Raji (cell line): ENCODE measurements around the gene NTPCR.

Experiments used
- POLR2A ChIP-seq: IDR thresholded peaks from 2 replicates; pipeline ENCODE4 v1.6.1; 2011; ENCODE audit warnings: low read depth, low read length, control low read depth; ENCODE audit not compliant: insufficient read depth

The NTPCR gene

DNA sequence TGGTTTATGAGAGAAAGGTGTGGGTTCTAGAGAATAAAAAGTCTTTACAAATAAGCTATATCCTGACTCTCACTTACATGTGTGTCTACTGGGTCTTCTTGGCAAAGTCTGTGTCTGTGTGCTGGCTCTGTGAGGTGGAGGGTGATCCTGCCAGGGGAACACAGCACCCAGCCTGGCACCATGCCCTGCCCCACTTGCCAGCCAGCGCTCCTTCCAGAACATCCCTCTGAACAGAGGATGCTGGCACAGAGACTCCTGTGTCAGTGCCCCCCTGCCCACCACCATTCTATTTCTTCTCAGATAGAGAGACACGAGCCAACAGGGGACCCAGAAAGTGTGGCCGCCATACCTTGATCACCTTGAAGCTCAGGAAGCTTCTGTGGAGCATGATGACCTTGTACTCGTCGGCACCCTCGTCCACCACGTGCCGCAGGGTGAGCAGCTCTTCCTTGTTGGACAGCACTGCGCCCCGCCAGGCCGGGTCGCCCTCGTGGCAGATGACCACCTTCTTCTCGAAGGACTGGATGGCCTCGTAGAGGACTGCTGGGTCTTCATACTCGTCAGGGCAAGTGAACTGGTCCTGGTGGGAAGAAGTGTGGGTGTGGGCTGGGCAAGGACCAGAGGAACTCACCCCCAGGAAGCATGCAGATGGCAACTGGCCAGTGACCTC is 49.7 kb downstream of the NTPCR start:
- TF ChIP-seq POLR2A = no peak

DNA sequence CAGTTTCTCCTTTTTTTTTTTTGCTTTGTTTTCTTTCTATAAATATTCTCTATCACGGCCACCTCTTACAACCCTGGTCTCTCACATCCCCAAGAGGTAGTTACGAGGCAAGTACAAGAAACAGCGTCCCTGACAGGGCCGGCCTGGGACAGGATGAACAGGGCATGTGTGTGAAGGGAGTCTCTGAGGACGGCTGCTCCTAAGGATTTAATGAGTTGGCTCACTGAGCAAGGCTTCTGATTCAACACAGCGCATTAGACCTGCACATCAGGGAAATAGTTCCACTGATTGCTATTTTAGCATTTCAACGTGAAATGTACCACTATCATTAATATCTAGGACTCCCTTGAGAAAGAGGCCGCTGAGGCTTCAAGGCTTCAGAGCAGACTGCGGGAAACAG is 54.0 kb downstream of the NTPCR start:
- TF ChIP-seq POLR2A = no peak

DNA sequence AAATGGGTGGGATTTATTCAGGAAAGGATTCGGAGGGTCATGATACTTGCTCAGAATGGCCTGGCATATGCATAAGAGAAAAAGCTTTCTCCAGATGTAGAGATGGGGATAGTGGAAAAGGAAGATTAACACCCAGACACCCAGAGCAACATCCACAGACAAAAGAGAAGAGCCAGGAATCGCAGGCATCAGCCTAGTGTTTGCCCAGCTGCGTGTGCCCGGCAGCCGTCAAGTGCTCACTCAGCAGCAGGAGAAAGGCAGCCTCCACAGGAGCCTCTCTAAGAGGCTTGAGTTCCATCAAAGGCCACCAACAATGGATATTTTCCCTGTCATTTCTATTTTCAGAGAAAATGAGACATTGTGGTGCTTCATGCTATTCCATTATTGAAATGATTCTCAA is 54.7 kb downstream of the NTPCR start:
- no peak for TF ChIP-seq POLR2A

DNA sequence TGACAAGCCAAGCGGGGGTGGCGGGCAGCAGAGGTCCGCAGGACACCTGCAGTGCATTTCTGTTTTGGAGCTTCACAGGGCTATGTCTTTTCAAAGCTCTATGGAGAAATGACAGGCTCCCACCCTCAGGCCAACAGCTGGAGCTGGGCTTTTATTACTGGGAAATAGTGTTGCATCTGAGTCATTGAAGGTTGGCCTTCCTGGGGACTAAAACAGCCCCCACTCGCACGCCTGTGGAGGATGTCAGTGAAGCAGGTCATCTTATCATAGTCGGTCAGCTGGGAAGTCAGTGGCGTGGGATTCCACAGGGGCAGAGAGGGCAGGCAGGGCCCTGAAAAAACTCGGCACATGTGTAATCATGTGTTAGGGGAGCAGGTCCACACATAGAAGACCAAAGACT is 55.3 kb downstream of the NTPCR start:
- no peak for TF ChIP-seq POLR2A

DNA sequence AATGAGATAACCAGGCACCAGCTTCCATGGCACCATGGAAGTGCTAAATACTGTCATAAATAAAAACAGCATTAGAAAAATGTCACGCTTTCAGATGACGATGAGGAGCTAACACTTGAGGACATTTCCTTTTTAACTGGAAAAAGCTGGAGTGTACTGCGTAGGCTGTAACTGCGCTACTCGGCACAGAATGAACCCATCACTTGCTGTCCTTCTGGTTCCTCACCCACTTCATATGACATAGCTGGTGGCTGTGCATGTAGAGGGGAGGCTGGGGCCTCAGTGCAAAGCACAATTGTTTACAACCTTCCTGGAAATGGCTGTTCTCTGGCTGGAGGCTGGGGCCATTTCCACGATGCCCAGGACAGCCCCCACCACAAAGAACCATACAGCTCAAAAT is 55.7 kb downstream of the NTPCR start:
- no peak for TF ChIP-seq POLR2A

DNA sequence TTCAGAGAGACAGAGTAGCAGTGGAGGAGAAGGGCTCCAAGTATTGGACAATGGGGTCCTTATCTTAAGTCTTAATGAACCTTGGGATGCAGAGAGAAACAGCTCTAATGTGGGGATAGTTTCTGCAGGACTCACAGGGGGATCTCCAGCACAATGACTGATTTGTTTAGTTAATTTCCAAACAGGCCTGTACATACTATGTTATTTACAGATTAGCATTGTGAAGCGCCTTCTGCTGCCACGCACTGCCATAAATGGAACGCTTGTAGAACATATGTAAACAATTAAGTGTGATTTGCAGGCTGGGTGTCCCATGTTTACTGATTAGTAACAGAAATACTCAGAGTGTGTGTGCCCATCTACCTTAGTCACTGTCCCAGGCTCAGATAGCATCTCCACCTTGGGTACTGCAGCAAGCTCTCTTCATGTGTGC is 56.1 kb downstream of the NTPCR start:
- TF ChIP-seq POLR2A = no peak

DNA sequence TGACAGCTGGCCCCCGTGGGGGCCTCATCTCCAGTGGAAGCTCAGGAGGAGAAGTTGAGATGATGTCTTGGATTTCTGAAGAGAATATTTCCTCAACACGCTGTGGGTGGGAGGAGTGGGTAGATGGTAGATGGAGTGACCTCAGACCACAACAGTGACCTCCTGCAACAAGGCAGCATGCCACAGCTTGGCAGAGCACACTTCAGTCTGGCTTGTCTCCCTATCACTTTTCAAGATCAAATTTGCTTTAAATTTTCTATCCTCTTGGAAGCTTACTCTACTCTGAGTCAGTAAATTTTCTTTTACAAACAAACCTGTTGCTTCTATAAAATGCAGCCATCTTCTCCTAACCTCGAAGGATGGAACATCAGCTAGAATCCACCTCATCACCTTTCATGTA is 59.7 kb downstream of the NTPCR start:
- no peak for TF ChIP-seq POLR2A

DNA sequence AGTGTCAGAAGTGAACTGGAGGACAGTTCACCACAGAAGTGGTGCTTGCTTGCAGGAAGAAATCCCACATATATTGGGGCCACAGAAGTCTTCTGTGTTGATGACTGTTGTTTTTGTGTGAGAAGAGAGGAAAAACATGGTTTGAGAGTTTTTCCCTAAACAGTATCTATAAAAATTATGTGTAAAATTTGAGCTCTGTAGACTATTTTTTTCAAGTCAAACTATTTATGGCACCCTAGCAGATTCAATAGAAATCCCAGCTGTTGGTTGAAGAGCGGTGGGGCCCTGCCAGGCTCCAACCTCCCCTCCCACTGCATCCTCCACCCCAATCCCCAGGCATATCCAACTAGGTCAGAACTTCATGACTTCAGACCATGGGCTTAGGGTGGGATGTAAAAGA is 61.6 kb downstream of the NTPCR start:
- TF ChIP-seq POLR2A = no peak

DNA sequence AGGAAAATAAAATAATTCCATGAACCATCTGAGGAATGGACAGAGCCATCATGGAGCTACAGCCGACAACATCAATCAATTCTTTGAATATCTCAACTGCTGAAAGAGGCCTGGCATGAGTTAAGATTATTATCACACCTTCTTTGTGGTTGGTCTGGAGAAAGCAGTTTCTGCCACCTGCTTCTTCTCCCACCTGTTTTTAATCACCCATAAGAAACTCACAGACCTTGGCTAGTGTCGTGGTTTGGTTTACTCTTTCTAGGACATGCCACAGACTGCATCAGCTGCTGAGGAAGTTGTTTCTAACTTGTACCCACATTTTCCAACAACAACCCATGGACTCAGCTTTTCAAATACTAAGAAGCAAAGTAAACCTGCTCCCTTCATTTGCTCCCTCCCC is 65.6 kb downstream of the NTPCR start:
- no peak for TF ChIP-seq POLR2A

DNA sequence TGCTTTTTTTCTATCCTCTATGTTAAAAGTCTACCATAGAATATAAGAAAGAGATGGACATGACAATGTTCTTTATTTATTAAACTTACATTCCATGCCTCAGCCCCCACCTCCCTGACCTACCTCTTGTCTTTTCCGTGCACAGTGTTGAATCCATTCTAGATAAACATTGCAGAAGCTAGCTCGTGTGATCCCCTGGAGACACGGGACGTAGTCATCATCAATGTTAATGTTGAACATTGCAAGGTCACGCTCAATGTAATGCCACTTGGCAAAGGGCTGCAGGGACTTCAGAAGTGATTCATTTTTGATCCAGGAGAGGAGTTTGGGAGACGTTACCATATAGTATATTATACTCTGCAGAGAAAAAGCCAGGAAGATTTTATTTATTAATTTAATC is 66.4 kb downstream of the NTPCR start:
- no peak for TF ChIP-seq POLR2A

DNA sequence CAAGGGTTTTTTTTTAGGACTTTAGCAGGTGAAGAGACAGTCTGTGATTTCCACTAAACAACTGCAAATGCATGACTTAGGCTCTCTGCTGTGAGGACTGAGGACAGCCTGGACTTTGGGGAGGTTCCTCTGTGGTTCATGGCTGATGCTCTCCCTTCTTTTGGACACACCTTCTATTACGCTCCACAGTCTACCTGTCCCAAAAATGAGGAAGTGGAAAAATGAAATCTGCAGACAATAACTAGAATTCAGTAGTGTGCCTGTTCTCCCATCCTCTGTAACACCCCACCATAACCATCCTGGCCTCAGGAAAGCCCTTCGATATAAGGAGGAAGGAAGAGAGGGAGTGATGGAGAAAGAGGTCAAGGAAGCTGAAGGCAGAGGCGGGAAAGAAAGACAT is 68.7 kb downstream of the NTPCR start:
- no peak for TF ChIP-seq POLR2A

DNA sequence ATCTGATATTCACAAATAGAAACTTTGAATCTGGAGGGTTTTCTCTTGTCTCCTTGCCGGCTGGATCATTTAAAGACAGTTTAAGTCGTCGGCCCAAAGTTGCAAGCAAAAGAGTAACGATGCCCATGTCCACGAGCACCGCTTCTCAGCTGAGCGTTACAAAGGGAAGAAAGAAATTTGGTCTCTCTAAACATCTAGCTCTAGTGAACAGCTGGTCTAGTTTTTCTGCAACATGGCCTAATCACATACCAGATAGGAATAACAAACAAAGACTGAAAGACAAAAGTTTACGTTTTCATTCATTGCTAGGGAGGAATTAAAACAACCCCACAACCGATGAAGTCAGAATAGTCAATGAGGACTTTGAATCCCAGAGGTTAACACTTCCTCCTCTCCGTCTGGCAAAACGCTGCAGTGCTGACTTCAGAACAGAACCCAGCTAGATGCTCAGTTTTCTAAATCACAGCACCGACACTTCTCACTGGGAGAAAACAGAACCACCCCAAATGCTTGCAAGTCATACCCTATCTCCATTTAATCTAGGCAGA is 69.4 kb downstream of the NTPCR start:
- TF ChIP-seq POLR2A = no peak

DNA sequence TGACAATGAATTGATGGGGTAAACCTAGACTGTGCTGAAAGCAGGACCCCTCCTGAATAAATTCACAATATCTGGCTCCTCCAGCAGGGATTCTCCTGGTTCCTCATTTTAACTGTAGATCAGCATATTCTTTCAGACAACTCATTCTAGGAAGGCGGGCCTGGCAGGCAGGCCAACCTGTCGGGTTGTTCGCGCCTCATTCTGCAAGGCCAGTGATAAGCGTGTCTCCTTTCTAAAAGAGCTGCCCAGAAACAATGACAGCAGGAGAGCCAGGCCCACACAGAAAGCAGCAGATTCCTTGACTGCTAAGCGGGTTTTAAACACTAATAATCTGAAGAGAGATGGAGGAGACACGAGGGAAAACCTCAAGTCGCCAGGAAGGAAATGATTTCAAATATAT is 70.0 kb downstream of the NTPCR start:
- no peak for TF ChIP-seq POLR2A

DNA sequence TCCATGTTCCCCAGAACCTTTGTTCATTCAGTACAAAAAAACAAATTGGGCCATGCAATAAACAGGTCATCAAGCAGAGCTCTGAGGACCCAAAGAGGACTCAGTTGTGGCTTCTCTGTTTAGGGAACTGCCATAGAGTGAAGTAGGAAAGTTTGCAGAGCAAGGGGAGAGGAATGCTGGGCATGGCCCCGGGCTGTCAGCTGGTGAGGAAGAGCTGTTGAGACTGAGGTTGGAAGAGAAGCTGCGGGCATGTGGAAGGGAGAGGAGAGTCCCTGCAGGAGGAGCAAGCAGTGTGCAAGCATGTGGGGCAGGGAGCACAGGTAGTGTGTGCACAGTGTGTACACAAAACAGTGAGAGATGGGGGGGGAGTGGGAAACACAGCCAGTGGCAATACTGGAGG is 71.8 kb downstream of the NTPCR start:
- TF ChIP-seq POLR2A = no peak

DNA sequence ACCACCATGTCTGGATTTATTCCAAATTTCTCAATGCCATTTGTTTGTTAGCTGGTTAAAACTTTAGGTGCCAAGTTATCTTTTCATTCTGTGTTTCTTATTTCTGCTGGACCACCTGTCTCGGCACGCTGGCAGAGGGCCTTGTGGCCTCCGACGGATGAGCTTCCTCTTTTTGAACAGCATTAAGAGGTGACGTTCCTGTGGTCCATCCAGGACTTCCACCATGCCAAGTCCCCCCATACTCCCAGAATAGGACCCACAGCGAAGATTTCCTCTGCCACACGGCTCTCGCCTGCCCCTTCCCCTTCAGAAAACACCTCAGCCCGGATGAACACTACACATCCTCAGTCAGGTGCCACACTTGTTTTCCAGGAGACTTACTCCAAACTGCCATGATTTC is 73.8 kb downstream of the NTPCR start:
- no peak for TF ChIP-seq POLR2A

DNA sequence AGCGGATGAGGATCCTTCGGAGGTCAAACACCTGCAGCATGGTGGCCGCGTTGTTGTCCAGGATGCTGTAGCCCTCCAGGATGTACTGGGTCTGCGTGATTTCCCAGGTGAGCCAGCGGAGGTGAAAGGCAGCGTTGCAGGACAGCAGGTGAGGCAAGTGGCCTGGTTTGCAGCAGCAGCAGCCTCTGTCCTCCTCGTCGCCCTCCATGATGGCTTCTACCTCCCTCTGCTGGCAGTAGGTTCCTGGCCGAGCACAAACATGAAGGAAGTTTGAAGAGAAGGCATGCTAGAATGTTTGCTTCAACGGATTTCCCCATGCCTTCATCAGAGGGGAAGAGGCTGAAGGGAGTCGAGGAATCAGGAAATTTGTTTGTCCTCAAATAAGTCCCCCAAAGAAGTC is 74.7 kb downstream of the NTPCR start:
- TF ChIP-seq POLR2A = no peak

DNA sequence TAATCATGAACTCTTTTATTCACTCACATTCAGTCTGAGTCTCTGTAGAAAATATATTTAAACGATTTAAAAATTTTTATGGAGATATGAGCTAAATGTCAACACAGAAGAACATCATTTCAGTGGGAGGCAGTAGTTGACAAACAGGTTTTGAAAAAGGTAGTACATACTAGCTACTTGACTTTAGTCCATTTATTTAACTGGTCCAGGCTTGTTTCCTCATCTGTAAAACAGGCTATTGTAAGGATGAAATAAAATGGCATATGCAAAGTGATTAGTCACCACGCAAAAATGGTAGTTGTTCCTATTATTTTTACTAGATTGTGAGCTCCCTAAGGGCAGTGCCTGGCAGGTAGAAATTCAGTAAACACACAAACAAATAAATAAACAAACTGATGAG is 75.2 kb downstream of the NTPCR start:
- TF ChIP-seq POLR2A = no peak
